A673 (cell line): Measurements from ENCODE around the gene MFAP1.

ENCODE experiments used
- CTCF ChIP-seq: fragments of 300-800, 200-600 bp; sonication (generic); conservative IDR thresholded peaks from 2 replicates; pipeline ENCODE4 v1.5.1; 2017; ENCODE audit warnings: low read depth, mild to moderate bottlenecking, antibody characterized with exemption, low read length, moderate library complexity, mixed read lengths
- EZH2 ChIP-seq: fragments of 200-600 bp; sonication (generic); IDR thresholded peaks from 2 replicates; pipeline ENCODE4 v1.6.1; 2017; ENCODE audit warnings: borderline replicate concordance, low read depth, mild to moderate bottlenecking, mixed read lengths, antibody characterized with exemption, low read length; ENCODE audit not compliant: poor library complexity, severe bottlenecking

- TF ChIP-seq CTCF = peak; percentile 94
- TF ChIP-seq EZH2 = no peak
These were observed 47.1 kb downstream of the MFAP1 start for GRCh38 chr15:43777267-43777914.
